NCI-H2196 treated with DMSO at 0.1 percent for 48 hours (cell line): ENCODE results near the gene AKAIN1.

Experiments
- DNase-seq: peaks from one replicate; lab custom pipeline; 2025; ENCODE audit not compliant: unreplicated experiment; lab: John Stamatoyannopoulos, UW

Gene AKAIN1

GRCh38 chr18:5162111-5162510 lies 34.9 kb downstream of the AKAIN1 start:
- DNase-seq = no peak

GRCh38 chr18:5159080-5159479 lies 38.0 kb downstream of the AKAIN1 start:
- DNase-seq = no peak

GRCh38 chr18:5158587-5158986 lies 38.5 kb downstream of the AKAIN1 start:
- no peak for DNase-seq

GRCh38 chr18:5158172-5158571 lies 38.9 kb downstream of the AKAIN1 start:
- DNase-seq = no peak

GRCh38 chr18:5155907-5156287 lies 41.2 kb downstream of the AKAIN1 start:
- DNase-seq = no peak

GRCh38 chr18:5155218-5155906 lies 41.7 kb downstream of the AKAIN1 start:
- no peak for DNase-seq

GRCh38 chr18:5152343-5153020 lies 44.6 kb downstream of the AKAIN1 start:
- no peak for DNase-seq

GRCh38 chr18:5150894-5151293 lies 46.2 kb downstream of the AKAIN1 start:
- no peak for DNase-seq

GRCh38 chr18:5146093-5146492 lies 51.0 kb downstream of the AKAIN1 start:
- no peak for DNase-seq

- no peak for DNase-seq
Measured at GRCh38 chr18:5145168-5145825, 51.8 kb downstream of the AKAIN1 start.

- DNase-seq = no peak
Measured at GRCh38 chr18:5144629-5145028, 52.4 kb downstream of the AKAIN1 start.

GRCh38 chr18:5142859-5143258 lies 54.2 kb downstream of the AKAIN1 start:
- DNase-seq = no peak

- DNase-seq = no peak
Measured at GRCh38 chr18:5142131-5142530, 54.9 kb downstream of the AKAIN1 start.

GRCh38 chr18:5137261-5137660 lies 59.8 kb downstream of the AKAIN1 start:
- DNase-seq = no peak

GRCh38 chr18:5132987-5133386 lies 64.1 kb downstream of the AKAIN1 start:
- no peak for DNase-seq

- no peak for DNase-seq
Measured at GRCh38 chr18:5122272-5122671, 74.8 kb downstream of the AKAIN1 start.

- DNase-seq = no peak
Measured at GRCh38 chr18:5110266-5110665, 86.8 kb downstream of the AKAIN1 start.

- DNase-seq = no peak
Measured at GRCh38 chr18:5107988-5108387, 89.1 kb downstream of the AKAIN1 start.

GRCh38 chr18:5106730-5107129 lies 90.3 kb downstream of the AKAIN1 start:
- DNase-seq = no peak

GRCh38 chr18:5104246-5104645 lies 92.8 kb downstream of the AKAIN1 start:
- no peak for DNase-seq

- no peak for DNase-seq
Measured at GRCh38 chr18:5103693-5104092, 93.4 kb downstream of the AKAIN1 start.

GRCh38 chr18:5103286-5103685 lies 93.8 kb downstream of the AKAIN1 start:
- no peak for DNase-seq
